ENCODE data around the gene CCDC181.

GRCh38 chr1:169347688-169348382, 79.4 kb downstream of the CCDC181 start:
- TF ChIP-seq, protein P1, sequence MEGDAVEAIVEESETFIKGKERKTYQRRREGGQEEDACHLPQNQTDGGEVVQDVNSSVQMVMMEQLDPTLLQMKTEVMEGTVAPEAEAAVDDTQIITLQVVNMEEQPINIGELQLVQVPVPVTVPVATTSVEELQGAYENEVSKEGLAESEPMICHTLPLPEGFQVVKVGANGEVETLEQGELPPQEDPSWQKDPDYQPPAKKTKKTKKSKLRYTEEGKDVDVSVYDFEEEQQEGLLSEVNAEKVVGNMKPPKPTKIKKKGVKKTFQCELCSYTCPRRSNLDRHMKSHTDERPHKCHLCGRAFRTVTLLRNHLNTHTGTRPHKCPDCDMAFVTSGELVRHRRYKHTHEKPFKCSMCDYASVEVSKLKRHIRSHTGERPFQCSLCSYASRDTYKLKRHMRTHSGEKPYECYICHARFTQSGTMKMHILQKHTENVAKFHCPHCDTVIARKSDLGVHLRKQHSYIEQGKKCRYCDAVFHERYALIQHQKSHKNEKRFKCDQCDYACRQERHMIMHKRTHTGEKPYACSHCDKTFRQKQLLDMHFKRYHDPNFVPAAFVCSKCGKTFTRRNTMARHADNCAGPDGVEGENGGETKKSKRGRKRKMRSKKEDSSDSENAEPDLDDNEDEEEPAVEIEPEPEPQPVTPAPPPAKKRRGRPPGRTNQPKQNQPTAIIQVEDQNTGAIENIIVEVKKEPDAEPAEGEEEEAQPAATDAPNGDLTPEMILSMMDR (IDR thresholded peaks at IDR 0.05) = no peak
- TF ChIP-seq EZH2 (IDR thresholded peaks at IDR 0.05; ENCODE audit: borderline replicate concordance, insufficient read depth, low read depth, low read length, poor library complexity, severe bottlenecking) = no peak

Data from B cell (primary cell).